Testis (tissue), 3 donors: ENCODE data around the gene MYO1B. TPM values are rescaled to one million over a fixed set of nuclear protein-coding genes. Genes with fewer than 3 reads are reported as not detected.
A peak's percentile ranks its signal among the peaks of the same experiment; 100 is the strongest.

Experiments
- DNase-seq: peaks from one replicate; pipeline ENCODE4 v3.0.0-alpha.2; 2019
- H3K27ac ChIP-seq, 2 donors: fragments of 200-600 bp; sonication (generic); one replicate each; pipeline ENCODE4 v1.5.1; 2019
- H3K27me3 ChIP-seq: fragments of 200-600 bp; sonication (generic); one replicate; pipeline ENCODE4 v1.5.1; 2019
- H3K36me3 ChIP-seq: fragments of 200-600 bp; sonication (generic); one replicate; pipeline ENCODE4 v1.5.1; 2017; ENCODE audit warnings: low read depth; ENCODE audit errors: missing control alignments
- H3K4me1 ChIP-seq: fragments of 200-600 bp; sonication (generic); one replicate; pipeline ENCODE4 v1.5.1; 2019
- H3K4me3 ChIP-seq, 2 donors: fragments of 200-600 bp; sonication (generic); one replicate each; pipeline ENCODE4 v1.5.1; 2017 to 2019
- H3K9me3 ChIP-seq: fragments of 200-600 bp; sonication (generic); one replicate; pipeline ENCODE4 v1.5.1; 2017
- POLR2A ChIP-seq: fragments of 450-650 bp; IDR thresholded peaks from one replicate; pipeline ENCODE4 v1.6.1; 2017; ENCODE audit warnings: antibody characterized with exemption, mild to moderate bottlenecking, moderate library complexity
- WGBS, 2 donors: methylation state at CpG; one replicate each; pipeline ENCODE4 v1.1.5; 2018; 5-methylcytosine and 5-hydroxymethylcytosine counted together
- intact Hi-C: fragments of 100-400 bp; cut with DNase I; formaldehyde crosslinking; loops from one replicate; pipeline ENCODE4 v1.15.1; 2023; ENCODE audit warnings: low total_unique reads
- polyA plus RNA-seq: library from polyadenylated mRNA; stranded (reverse); fragments of 350-450 nt; fragmentation: Illumina TruSeq; extraction: RNeasy Lipid Tissue Mini Kit (QIAGEN cat#74804); gene quantifications from one replicate; pipeline ENCODE4 v1.2.3, GENCODE V29; 2014; ENCODE audit warnings: low read depth, low replicate concordance; ENCODE audit not compliant: insufficient read depth
- total RNA-seq, 2 donors: library from RNA; depleted of rRNA; stranded (reverse); fragments of >200 nt; gene quantifications; one replicate each; pipeline ENCODE4 v1.2.3, GENCODE V29; 2016
- TF ChIP-seq, protein P1 (sequence below), 3 experiments: fragments of 450-650 bp in 2 of 3; fragments of 200-600 bp in 1 of 3; sonication (generic) in 1 of 3; IDR thresholded peaks; one replicate each; pipeline ENCODE4 v1.5.1; 2016 to 2019; ENCODE audit warnings: antibody characterized with exemption in 3 of 3, mild to moderate bottlenecking in 2 of 3, moderate library complexity in 1 of 3

MYO1B gene
- total and polyA plus RNA-seq, 3 donors from 2014 or later, result 14.5 to 30.8 (median 26.8) TPM

- Histone ChIP-seq H3K27me3 (no peaks in the 10 kb centered on the region), H3K27ac (no peak overlapping the region), H3K4me3 (no peak overlapping the region), H3K36me3 (no peaks in the 10 kb centered on the region), H3K4me1 (no peaks in the 10 kb centered on the region), H3K9me3 (no peaks in the 10 kb centered on the region)
- no peak for TF ChIP-seq POLR2A
- TF ChIP-seq, protein P1, sequence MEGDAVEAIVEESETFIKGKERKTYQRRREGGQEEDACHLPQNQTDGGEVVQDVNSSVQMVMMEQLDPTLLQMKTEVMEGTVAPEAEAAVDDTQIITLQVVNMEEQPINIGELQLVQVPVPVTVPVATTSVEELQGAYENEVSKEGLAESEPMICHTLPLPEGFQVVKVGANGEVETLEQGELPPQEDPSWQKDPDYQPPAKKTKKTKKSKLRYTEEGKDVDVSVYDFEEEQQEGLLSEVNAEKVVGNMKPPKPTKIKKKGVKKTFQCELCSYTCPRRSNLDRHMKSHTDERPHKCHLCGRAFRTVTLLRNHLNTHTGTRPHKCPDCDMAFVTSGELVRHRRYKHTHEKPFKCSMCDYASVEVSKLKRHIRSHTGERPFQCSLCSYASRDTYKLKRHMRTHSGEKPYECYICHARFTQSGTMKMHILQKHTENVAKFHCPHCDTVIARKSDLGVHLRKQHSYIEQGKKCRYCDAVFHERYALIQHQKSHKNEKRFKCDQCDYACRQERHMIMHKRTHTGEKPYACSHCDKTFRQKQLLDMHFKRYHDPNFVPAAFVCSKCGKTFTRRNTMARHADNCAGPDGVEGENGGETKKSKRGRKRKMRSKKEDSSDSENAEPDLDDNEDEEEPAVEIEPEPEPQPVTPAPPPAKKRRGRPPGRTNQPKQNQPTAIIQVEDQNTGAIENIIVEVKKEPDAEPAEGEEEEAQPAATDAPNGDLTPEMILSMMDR (IDR thresholded peaks at IDR 0.05), result no peak
- WGBS, 2 donors, result 87 to 95% methylated on average over 7 of the region's 7 CpGs
- intact Hi-C loops, result no loop called here
- DNase-seq, result no peak
Measured at GRCh38 chr2:191417746-191418145, 172.5 kb downstream of the MYO1B start.

GRCh38 chr2:191421950-191422349 is 176.7 kb downstream of the MYO1B start:
- 77 to 81% methylated on average over 2 of the region's 2 CpGs for WGBS, 2 donors

DNA sequence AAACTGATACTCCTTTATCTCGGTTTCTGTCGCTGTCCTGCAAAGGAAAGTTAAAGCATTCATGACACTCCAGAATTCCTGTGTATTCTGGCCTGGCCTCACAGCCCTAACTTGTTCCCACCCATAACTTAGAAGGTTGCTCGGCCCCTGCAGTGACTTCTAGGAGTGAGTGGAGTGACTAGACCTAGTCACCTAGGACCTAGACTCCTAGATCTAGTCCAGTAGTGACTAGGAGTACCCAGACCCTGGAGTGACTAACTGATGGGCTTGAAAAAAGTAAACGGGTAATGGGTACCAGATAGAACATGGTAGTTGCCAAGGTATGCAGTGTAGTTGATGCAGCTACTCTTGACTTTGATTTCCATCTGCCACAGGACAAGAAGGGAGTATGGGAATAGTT is 181.8 kb downstream of the MYO1B start:
- Histone ChIP-seq H3K27ac (no peak overlapping the region), H3K9me3 (no peaks in the 10 kb centered on the region), H3K4me1 (no peaks in the 10 kb centered on the region), H3K27me3 (no peaks in the 10 kb centered on the region), H3K4me3 (no peak overlapping the region), H3K36me3 (no peaks in the 10 kb centered on the region)
- TF ChIP-seq, protein P1 (IDR thresholded peaks at IDR 0.05), result no peak
- no peak for TF ChIP-seq POLR2A
- intact Hi-C loops, result no loop called here
- 88 to 91% methylated on average over 4 of the region's 4 CpGs for WGBS, 2 donors
- DNase-seq, result no peak

More at GRCh38 chr2:191421950-191422349, 176.7 kb downstream of the MYO1B start:
- TF ChIP-seq POLR2A, result no peak
- TF ChIP-seq, protein P1 (IDR thresholded peaks at IDR 0.05), result no peak
- Histone ChIP-seq H3K36me3 (no peaks in the 10 kb centered on the region), H3K4me3 (no peak overlapping the region), H3K27ac (no peak overlapping the region), H3K9me3 (no peaks in the 10 kb centered on the region), H3K27me3 (no peaks in the 10 kb centered on the region), H3K4me1 (no peaks in the 10 kb centered on the region)
- intact Hi-C loops, result no loop called here
- DNase-seq, result peak; percentile 25

DNA sequence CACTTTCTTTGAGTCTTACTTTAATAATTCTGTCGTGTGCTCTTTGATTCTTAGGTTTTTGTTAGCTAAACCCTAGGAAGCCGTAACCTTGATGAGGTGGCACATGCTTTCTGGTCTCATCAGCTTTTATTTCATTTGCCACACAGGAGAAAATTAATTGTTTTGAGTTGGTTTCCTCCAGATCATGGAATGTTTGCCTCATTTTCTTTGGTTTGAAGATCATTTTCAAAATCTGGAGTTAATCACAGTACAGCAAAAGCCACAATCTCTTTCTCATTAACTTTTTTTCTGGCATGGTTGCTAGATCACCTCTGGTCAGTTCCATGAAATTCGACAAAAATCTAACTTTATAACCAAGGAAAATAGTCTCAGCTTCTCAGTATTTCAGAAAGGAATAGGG is 182.9 kb downstream of the MYO1B start:
- Histone ChIP-seq H3K27ac (no peak overlapping the region), H3K36me3 (no peaks in the 10 kb centered on the region), H3K4me1 (no peaks in the 10 kb centered on the region), H3K4me3 (no peak overlapping the region), H3K9me3 (no peaks in the 10 kb centered on the region), H3K27me3 (no peaks in the 10 kb centered on the region)
- intact Hi-C loops, result no loop called here
- DNase-seq, result no peak
- TF ChIP-seq, protein P1 (IDR thresholded peaks at IDR 0.05), result no peak
- no peak for TF ChIP-seq POLR2A
- 82 to 84% methylated on average over 3 of the region's 3 CpGs for WGBS, 2 donors

GRCh38 chr2:191430476-191430875 is 185.3 kb downstream of the MYO1B start:
- no peak for DNase-seq
- WGBS, 2 donors, result 88 to 97% methylated on average over 1 of the region's 1 CpG
- Histone ChIP-seq H3K27me3 (no peaks in the 10 kb centered on the region), H3K4me1 (no peaks in the 10 kb centered on the region), H3K4me3 (no peak overlapping the region), H3K36me3 (no peaks in the 10 kb centered on the region), H3K9me3 (no peaks in the 10 kb centered on the region), H3K27ac (no peak overlapping the region)
- TF ChIP-seq POLR2A, result no peak
- TF ChIP-seq, protein P1 (IDR thresholded peaks at IDR 0.05), result no peak
- intact Hi-C loops, result no loop called here
